HG02885 (cell line): Measurements from ENCODE around the gene FXN.
"Not testable (repeated sequence)": the region's sequence is repeated elsewhere in the genome, so short reads cannot be mapped to it uniquely, and the experiment has no call there.

Experiments
- ATAC-seq: cut with Tn5 transposase; IDR thresholded peaks from one replicate; pipeline ENCODE4 v1.9.1; 2021; ENCODE audit warnings: mild to moderate bottlenecking; ENCODE audit not compliant: unreplicated experiment, poor library complexity

The FXN gene

GRCh38 chr9:69094361-69095135, 59.0 kb downstream of the FXN start:
- ATAC-seq: not testable (repeated sequence)

GRCh38 chr9:69097064-69097463, 61.5 kb downstream of the FXN start:
- no peak for ATAC-seq

- no peak for ATAC-seq
These were observed 62.5 kb downstream of the FXN start for GRCh38 chr9:69097923-69098593.

- not testable (repeated sequence) for ATAC-seq
These were observed 67.9 kb downstream of the FXN start for GRCh38 chr9:69103348-69103996.

- no peak for ATAC-seq
These were observed 69.4 kb downstream of the FXN start for GRCh38 chr9:69104830-69105527.

- ATAC-seq: no peak
These were observed 72.2 kb downstream of the FXN start for GRCh38 chr9:69107771-69108170.

- not testable (repeated sequence) for ATAC-seq
These were observed 73.2 kb downstream of the FXN start for GRCh38 chr9:69108706-69109105.

- no peak for ATAC-seq
These were observed 73.6 kb downstream of the FXN start for GRCh38 chr9:69109152-69109551.

- not testable (repeated sequence) for ATAC-seq
These were observed 77.1 kb downstream of the FXN start for GRCh38 chr9:69112646-69113045.

GRCh38 chr9:69115621-69116020, 80.1 kb downstream of the FXN start:
- ATAC-seq: no peak

GRCh38 chr9:69118656-69119055, 83.1 kb downstream of the FXN start:
- ATAC-seq: no peak

- peak; percentile 31 for ATAC-seq
These were observed 85.0 kb downstream of the FXN start for GRCh38 chr9:69120380-69121154.

- peak; percentile 61 for ATAC-seq
These were observed 85.9 kb downstream of the FXN start for GRCh38 chr9:69121155-69122081.

GRCh38 chr9:69122082-69122548, 86.6 kb downstream of the FXN start:
- ATAC-seq: peak; percentile 49

- ATAC-seq: no peak
These were observed 87.1 kb downstream of the FXN start for GRCh38 chr9:69122549-69123141.

GRCh38 chr9:69130456-69131441, 95.2 kb downstream of the FXN start:
- no peak for ATAC-seq

- ATAC-seq: no peak
These were observed 96.1 kb downstream of the FXN start for GRCh38 chr9:69131682-69132081.
